Breast epithelium (tissue), 3 donors: Measurements from ENCODE around the gene PLCB4.

Source experiments
- POLR2A ChIP-seq: fragments of 450-650 bp; IDR thresholded peaks from one replicate; pipeline ENCODE4 v1.6.1; 2016; ENCODE audit warnings: antibody characterized with exemption, mild to moderate bottlenecking, moderate library complexity
- TF ChIP-seq, protein P1 (sequence below), 3 donors: fragments of 450-650 bp; IDR thresholded peaks; one replicate each; pipeline ENCODE4 v1.5.1; 2016 to 2017; ENCODE audit warnings: antibody characterized with exemption in 3 of 3, mild to moderate bottlenecking in 3 of 3, moderate library complexity in 3 of 3

DNA sequence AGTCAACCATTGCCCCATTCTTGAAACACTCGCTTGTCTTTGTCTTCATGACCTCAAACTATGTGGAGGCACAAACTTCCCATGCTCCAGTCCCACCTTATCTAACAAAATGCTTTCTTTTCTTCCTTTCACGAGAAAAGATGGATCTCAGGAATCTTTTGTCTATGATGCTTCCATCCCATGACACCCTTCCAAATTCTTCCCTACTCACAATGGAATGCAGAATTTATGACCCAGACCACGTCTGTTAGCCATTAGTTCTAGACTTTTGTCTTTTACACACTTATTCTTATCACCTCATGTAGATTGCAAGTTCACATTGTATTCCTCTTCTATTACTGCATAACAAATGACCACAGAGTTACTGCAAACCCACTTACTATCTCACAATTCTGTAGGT lies 421.3 kb downstream of the PLCB4 start:
- TF ChIP-seq POLR2A: no peak
- TF ChIP-seq, protein P1, sequence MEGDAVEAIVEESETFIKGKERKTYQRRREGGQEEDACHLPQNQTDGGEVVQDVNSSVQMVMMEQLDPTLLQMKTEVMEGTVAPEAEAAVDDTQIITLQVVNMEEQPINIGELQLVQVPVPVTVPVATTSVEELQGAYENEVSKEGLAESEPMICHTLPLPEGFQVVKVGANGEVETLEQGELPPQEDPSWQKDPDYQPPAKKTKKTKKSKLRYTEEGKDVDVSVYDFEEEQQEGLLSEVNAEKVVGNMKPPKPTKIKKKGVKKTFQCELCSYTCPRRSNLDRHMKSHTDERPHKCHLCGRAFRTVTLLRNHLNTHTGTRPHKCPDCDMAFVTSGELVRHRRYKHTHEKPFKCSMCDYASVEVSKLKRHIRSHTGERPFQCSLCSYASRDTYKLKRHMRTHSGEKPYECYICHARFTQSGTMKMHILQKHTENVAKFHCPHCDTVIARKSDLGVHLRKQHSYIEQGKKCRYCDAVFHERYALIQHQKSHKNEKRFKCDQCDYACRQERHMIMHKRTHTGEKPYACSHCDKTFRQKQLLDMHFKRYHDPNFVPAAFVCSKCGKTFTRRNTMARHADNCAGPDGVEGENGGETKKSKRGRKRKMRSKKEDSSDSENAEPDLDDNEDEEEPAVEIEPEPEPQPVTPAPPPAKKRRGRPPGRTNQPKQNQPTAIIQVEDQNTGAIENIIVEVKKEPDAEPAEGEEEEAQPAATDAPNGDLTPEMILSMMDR (IDR thresholded peaks at IDR 0.05): no peak
